ENCODE measurements around the gene TMEM106C. TPM values are rescaled to one million over a fixed set of nuclear protein-coding genes. Genes with fewer than 3 reads are reported as not detected.

The TMEM106C gene
- total and polyA plus RNA-seq, 2 of the 13 experiments (the other 11 are each of a cell fraction or from before 2014, with no cell fraction given) = 132 to 192 TPM

DNA sequence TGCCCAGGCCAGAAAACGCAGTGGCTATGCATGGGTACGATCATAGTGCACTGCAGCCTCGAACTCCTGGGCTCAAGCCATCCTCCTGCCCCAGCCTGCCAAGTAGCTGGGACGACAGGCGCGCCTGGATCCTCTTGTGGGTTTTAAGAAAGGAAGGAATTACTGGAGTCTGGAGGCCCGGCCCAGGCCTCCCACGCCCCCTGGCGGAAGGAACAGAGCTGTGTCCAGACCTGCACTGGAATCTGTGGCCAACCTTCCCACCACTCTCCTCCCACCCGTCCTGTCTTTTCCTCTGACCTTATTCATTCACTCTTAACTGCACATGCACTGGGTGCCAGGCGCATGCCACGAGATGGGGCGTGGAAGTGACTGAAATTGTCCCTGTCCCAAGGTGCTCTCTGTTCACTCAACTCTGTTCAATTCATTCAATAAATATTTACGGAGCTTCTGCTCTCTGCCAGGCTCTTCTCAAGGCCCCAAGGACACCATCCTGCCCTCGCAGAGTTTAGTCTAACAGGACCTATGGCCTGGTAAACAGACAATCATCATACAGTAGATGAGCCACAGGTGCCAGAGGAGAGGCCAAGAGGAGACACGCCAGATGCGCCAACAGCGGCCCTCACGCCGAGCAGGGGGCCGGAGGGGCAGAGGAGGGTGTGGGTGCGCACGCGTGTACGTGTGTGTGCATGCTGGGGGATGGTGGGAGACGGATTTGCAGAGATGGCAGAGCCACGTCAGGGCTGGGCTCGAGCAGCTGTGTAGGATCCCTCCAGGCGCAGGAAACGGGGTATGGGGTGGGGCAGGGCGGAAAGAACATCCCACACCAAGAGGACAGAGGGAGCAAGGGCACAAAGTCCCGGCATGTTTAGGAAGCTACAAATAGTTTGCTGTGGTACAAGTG is 13.7 kb upstream of the TMEM106C start (continued):
- TF ChIP-seq ZNF350 (CRISPR knock-in tag; IDR thresholded peaks at IDR 0.05; ENCODE audit: borderline replicate concordance, low read depth) (peak; percentile 67; the same call in 1 of the 2 replicates), HOXA9 (CRISPR knock-in tag; IDR thresholded peaks at IDR 0.05; ENCODE audit: borderline replicate concordance) (no peak), ZNF280B (CRISPR knock-in tag; IDR thresholded peaks at IDR 0.05; ENCODE audit: borderline replicate concordance) (no peak), ZBTB38 (CRISPR knock-in tag; IDR thresholded peaks at IDR 0.05) (no peak), STAT5B (CRISPR knock-in tag; IDR thresholded peaks at IDR 0.05) (no peak), PITX1 (CRISPR knock-in tag; IDR thresholded peaks at IDR 0.05) (no peak), KAT2B (IDR thresholded peaks at IDR 0.05; ENCODE audit: borderline replicate concordance, low read depth, low read length) (no peak), ZNF33B (CRISPR knock-in tag; IDR thresholded peaks at IDR 0.05) (no peak), POLR2A (IDR thresholded peaks at IDR 0.05; ENCODE audit: insufficient read depth in 1 of 2, low read depth in 2 of 2, low read length in 2 of 2) (no peak), ZNF136 (CRISPR knock-in tag; IDR thresholded peaks at IDR 0.05; ENCODE audit: low read depth) (no peak), ZNF567 (CRISPR knock-in tag; IDR thresholded peaks at IDR 0.05; ENCODE audit: borderline replicate concordance) (no peak), ZSCAN25 (CRISPR knock-in tag; IDR thresholded peaks at IDR 0.05) (no peak), ZNF773 (CRISPR knock-in tag; IDR thresholded peaks at IDR 0.05; ENCODE audit: borderline replicate concordance) (no peak), ARNT2 (CRISPR knock-in tag; IDR thresholded peaks at IDR 0.05; ENCODE audit: low read depth) (0 out of 2 replicates have a peak, but pooled peaks have one; percentile 22), EP300 (IDR thresholded peaks at IDR 0.05; ENCODE audit: low read depth in 2 of 2, low read length in 2 of 2) (0 out of 4 replicates have a peak, but pooled peaks of 1 of the 2 experiments have one; percentile 20), EP300 (CRISPR knock-in tag; IDR thresholded peaks at IDR 0.05; ENCODE audit: borderline replicate concordance) (peak; percentile 24; the same call in 1 of the 2 replicates), NFATC3 (CRISPR knock-in tag; IDR thresholded peaks at IDR 0.05) (no peak)
- TF ChIP-seq, protein P1, sequence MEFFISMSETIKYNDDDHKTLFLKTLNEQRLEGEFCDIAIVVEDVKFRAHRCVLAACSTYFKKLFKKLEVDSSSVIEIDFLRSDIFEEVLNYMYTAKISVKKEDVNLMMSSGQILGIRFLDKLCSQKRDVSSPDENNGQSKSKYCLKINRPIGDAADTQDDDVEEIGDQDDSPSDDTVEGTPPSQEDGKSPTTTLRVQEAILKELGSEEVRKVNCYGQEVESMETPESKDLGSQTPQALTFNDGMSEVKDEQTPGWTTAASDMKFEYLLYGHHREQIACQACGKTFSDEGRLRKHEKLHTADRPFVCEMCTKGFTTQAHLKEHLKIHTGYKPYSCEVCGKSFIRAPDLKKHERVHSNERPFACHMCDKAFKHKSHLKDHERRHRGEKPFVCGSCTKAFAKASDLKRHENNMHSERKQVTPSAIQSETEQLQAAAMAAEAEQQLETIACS (CRISPR knock-in tag; IDR thresholded peaks at IDR 0.05) = no peak
- TF ChIP-seq, protein P2, sequence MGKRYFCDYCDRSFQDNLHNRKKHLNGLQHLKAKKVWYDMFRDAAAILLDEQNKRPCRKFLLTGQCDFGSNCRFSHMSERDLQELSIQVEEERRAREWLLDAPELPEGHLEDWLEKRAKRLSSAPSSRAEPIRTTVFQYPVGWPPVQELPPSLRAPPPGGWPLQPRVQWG (CRISPR knock-in tag; IDR thresholded peaks at IDR 0.05; ENCODE audit: borderline replicate concordance, low read depth) = no peak
- TF ChIP-seq, protein P3, sequence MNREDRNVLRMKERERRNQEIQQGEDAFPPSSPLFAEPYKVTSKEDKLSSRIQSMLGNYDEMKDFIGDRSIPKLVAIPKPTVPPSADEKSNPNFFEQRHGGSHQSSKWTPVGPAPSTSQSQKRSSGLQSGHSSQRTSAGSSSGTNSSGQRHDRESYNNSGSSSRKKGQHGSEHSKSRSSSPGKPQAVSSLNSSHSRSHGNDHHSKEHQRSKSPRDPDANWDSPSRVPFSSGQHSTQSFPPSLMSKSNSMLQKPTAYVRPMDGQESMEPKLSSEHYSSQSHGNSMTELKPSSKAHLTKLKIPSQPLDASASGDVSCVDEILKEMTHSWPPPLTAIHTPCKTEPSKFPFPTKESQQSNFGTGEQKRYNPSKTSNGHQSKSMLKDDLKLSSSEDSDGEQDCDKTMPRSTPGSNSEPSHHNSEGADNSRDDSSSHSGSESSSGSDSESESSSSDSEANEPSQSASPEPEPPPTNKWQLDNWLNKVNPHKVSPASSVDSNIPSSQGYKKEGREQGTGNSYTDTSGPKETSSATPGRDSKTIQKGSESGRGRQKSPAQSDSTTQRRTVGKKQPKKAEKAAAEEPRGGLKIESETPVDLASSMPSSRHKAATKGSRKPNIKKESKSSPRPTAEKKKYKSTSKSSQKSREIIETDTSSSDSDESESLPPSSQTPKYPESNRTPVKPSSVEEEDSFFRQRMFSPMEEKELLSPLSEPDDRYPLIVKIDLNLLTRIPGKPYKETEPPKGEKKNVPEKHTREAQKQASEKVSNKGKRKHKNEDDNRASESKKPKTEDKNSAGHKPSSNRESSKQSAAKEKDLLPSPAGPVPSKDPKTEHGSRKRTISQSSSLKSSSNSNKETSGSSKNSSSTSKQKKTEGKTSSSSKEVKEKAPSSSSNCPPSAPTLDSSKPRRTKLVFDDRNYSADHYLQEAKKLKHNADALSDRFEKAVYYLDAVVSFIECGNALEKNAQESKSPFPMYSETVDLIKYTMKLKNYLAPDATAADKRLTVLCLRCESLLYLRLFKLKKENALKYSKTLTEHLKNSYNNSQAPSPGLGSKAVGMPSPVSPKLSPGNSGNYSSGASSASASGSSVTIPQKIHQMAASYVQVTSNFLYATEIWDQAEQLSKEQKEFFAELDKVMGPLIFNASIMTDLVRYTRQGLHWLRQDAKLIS (CRISPR knock-in tag; IDR thresholded peaks at IDR 0.05) = no peak
- TF ChIP-seq, protein P4, sequence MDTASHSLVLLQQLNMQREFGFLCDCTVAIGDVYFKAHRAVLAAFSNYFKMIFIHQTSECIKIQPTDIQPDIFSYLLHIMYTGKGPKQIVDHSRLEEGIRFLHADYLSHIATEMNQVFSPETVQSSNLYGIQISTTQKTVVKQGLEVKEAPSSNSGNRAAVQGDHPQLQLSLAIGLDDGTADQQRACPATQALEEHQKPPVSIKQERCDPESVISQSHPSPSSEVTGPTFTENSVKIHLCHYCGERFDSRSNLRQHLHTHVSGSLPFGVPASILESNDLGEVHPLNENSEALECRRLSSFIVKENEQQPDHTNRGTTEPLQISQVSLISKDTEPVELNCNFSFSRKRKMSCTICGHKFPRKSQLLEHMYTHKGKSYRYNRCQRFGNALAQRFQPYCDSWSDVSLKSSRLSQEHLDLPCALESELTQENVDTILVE (CRISPR knock-in tag; IDR thresholded peaks at IDR 0.05) = 0 out of 2 replicates have a peak, but pooled peaks have one; percentile 26

All from HepG2 (cell line).